Uterus (tissue), 2 donors: ENCODE measurements around the gene FAM78A.

Source experiments
- POLR2A ChIP-seq, 2 donors: fragments of 450-650 bp; IDR thresholded peaks; one replicate each; pipeline ENCODE4 v1.6.1; 2016; ENCODE audit warnings: antibody characterized with exemption in 2 of 2, mild to moderate bottlenecking in 1 of 2, moderate library complexity in 1 of 2
- TF ChIP-seq, protein P1 (sequence below), 4 experiments: fragments of 200-600 bp in 2 of 4; fragments of 450-650 bp in 2 of 4; sonication (generic) in 2 of 4; IDR thresholded peaks; one replicate each; pipeline ENCODE4 v1.5.1; 2016 to 2019; ENCODE audit warnings: antibody characterized with exemption in 4 of 4, mild to moderate bottlenecking in 2 of 4, moderate library complexity in 1 of 4

- TF ChIP-seq, protein P1, sequence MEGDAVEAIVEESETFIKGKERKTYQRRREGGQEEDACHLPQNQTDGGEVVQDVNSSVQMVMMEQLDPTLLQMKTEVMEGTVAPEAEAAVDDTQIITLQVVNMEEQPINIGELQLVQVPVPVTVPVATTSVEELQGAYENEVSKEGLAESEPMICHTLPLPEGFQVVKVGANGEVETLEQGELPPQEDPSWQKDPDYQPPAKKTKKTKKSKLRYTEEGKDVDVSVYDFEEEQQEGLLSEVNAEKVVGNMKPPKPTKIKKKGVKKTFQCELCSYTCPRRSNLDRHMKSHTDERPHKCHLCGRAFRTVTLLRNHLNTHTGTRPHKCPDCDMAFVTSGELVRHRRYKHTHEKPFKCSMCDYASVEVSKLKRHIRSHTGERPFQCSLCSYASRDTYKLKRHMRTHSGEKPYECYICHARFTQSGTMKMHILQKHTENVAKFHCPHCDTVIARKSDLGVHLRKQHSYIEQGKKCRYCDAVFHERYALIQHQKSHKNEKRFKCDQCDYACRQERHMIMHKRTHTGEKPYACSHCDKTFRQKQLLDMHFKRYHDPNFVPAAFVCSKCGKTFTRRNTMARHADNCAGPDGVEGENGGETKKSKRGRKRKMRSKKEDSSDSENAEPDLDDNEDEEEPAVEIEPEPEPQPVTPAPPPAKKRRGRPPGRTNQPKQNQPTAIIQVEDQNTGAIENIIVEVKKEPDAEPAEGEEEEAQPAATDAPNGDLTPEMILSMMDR (IDR thresholded peaks at IDR 0.05) = no peak
- no peak for TF ChIP-seq POLR2A (IDR thresholded peaks at IDR 0.05)
These were observed 20.7 kb upstream of the FAM78A start for GRCh38 chr9:131296906-131297500.
